Urothelium cell line (cell line): ENCODE measurements around the gene MMP11.

Source experiments
- DNase-seq: peaks from one replicate; pipeline ENCODE4 v3.0.0; 2011; ENCODE audit warnings: low spot score, mixed read lengths
- FAIRE-seq: peaks from 2 replicates; lab custom pipeline; 2011; peaks lifted over from hg19 to GRCh38; lab: Jason Lieb, UNC

MMP11 gene

GRCh38 chr22:23827351-23827995 lies 54.8 kb downstream of the MMP11 start:
- FAIRE-seq = no peak
- DNase-seq = no peak

- DNase-seq (no peak), FAIRE-seq (no peak)
Measured at GRCh38 chr22:23828800-23829680, 56.4 kb downstream of the MMP11 start.

- DNase-seq = no peak
- no peak for FAIRE-seq
Measured at GRCh38 chr22:23829845-23830372, 57.3 kb downstream of the MMP11 start.

- DNase-seq = no peak
Measured at GRCh38 chr22:23831261-23831660, 58.6 kb downstream of the MMP11 start.

GRCh38 chr22:23831781-23832180 lies 59.1 kb downstream of the MMP11 start:
- FAIRE-seq (no peak), DNase-seq (no peak)

More at GRCh38 chr22:23831261-23831660, 58.6 kb downstream of the MMP11 start:
- FAIRE-seq = peak; percentile 48

GRCh38 chr22:23832226-23833016 lies 59.8 kb downstream of the MMP11 start:
- no peak for FAIRE-seq
- DNase-seq = no peak

GRCh38 chr22:23833017-23833751 lies 60.5 kb downstream of the MMP11 start:
- DNase-seq = no peak
- FAIRE-seq = peak; percentile 27
